ENCODE results near the gene NLRP12.
"Not testable (repeated sequence)": the region's sequence is repeated elsewhere in the genome, so short reads cannot be mapped to it uniquely, and the experiment has no call there.

The NLRP12 gene, protein sequence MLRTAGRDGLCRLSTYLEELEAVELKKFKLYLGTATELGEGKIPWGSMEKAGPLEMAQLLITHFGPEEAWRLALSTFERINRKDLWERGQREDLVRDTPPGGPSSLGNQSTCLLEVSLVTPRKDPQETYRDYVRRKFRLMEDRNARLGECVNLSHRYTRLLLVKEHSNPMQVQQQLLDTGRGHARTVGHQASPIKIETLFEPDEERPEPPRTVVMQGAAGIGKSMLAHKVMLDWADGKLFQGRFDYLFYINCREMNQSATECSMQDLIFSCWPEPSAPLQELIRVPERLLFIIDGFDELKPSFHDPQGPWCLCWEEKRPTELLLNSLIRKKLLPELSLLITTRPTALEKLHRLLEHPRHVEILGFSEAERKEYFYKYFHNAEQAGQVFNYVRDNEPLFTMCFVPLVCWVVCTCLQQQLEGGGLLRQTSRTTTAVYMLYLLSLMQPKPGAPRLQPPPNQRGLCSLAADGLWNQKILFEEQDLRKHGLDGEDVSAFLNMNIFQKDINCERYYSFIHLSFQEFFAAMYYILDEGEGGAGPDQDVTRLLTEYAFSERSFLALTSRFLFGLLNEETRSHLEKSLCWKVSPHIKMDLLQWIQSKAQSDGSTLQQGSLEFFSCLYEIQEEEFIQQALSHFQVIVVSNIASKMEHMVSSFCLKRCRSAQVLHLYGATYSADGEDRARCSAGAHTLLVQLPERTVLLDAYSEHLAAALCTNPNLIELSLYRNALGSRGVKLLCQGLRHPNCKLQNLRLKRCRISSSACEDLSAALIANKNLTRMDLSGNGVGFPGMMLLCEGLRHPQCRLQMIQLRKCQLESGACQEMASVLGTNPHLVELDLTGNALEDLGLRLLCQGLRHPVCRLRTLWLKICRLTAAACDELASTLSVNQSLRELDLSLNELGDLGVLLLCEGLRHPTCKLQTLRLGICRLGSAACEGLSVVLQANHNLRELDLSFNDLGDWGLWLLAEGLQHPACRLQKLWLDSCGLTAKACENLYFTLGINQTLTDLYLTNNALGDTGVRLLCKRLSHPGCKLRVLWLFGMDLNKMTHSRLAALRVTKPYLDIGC

DNA sequence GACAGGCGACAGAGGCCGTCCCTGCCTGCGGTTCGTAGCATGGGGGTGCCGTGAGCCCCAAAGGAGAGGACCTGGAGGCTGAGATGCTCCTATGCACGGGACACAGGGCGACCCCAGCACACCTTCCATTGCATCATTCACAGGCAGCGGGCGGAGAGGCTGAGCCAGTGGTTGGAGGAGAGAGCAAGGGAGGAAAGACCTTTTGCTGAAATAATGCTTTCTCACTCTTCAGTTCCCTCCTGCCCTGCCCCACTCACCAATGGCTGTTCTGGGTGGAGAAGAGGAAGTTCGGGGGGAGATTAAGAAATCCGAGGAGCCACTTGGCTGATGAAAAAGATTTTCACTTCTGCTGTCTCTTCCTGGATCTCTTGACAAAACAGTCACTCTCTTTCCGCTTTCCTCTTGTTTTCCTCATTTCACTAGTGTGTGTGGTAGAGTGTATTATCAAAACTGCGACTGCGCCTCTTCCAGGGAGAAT is at the start of gene NLRP12:
NLRP12 (minus strand) TSS at position 181 of the 478 bp plus-strand sequence; CDS start at position 41, 140 bp downstream.
- DNase-seq = no peak

DNA sequence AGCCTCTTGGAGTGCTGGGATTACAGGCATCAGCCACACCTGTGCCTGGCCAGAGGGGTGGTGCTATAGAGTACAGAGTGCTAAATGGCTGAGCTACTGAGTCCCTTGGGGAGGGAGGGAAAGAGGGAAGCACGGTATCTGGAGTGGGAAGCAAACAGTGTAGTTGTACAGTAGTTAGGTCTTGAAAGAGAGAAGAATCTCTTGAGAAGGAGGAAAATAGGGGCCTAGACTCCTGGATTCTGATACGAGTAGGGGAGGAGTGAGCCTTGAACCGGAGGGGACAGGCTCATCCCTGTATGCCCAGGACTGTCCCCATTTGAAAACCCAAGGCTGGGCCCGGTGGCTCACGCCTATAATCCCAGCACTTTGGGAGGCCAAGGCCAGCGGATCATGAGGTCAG is 48.6 kb upstream of the NLRP12 start:
- no peak for DNase-seq

DNA sequence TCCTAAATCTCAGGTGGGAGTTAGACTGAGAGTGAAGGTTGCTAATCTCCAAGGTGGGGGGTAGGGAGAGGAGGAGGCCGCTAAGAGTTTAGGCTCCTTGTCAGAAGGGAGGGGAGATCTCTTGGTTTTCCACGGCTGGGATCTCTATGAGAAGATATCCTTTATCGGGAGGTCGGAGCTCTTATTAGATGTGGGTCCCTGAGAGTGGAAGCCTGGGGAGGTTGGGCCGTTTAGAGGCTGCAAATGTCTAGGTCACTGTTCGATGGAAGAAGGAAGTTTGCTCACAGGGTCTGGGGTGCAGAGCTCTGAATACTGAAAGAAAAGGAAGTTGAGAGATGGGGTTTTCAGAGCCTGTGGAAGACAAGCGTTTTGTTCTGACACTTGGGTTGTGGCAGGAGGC is 47.3 kb upstream of the NLRP12 start:
- DNase-seq = no peak

DNA sequence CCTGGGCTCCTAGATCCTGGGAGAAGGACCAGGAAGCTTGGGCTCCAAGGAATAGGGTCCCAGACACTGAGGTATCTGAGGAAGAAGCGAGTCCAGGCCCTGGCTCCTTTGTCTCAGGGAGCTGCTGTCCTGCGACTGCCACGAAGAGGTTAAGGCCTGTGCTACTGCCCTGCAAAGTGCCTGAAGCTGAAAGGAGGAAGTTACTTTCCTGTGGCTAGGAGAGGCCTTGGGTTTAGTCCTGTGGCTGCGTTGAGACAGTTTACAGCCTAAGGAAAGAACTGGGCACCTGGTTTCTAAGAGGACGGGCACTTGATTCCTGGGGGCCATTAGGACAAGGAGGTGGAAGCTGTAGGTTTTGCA is 46.4 kb upstream of the NLRP12 start:
- no peak for DNase-seq

DNA sequence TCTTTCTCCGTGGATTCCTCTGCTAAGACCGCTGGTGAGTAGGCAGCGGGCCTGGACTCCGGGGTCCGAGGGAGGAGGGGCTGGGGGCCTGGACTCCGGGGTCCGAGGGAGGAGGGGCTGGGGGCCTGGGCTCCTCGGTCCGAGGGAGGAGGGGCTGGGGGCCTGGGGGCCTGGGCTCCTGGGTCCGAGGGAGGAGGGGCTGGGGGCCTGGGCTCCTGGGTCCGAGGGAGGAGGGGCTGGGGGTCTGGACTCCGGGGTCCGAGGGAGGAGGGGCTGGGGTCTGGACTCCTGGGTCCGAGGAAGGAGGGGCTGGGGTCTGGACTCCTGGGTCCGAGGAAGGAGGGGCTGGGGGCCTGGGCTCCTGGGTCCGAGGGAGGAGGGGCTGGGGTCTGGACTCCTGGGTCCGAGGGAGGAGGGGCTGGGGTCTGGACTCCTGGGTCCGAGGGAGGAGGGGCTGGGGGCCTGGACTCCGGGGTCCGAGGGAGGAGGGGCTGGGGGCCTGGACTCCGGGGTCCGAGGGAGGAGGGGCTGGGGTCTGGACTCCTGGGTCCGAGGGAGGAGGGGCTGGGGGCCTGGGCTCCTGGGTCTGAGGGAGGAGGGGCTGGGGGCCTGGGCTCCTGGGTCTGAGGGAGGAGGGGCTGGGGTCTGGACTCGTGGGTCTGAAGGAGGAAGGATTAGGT is 45.8 kb upstream of the NLRP12 start:
- not testable (repeated sequence) for DNase-seq

DNA sequence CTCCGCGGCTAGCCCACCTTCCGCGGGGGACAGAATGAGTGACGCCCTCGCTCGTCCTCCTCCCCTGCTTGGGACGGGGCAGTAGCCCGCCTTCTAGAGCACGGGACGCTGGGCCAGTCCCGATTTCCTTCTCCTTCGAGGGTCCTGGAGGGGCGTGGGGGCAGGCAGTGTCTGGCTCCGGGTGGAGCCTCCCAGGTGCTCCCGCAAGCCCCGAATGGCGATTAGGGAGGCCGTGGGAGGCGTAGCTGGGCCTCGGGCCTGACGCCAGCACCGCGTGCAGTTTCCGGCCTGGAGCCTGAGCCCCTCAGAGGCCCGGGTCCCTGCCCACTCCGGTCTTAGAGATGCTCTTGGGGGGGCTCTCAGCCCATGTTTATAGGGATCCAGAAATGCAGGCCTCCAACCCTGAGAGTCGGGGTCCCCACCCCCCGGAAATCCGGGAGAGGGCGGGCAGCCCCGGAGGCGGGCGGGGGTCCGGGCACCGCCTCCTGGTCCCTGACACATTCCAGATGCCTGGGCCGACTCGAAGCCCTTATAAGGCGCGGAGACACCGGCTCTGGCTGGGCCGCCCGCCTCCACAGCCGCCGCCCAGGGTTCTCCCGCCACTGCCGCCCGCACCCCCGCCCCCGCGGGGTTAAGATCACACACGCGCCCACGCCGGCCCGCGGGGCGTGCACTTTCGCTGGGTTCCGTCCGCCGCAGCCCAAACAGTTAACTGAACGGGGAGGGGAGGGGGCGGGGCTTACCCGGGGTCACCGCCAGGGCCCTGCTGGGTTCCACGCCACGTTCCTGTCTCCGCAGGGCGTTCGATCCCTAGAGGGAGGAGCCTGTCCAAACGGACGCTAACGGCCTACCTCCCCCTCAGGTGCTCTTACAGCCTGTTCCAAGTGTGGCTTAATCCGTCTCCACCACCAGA is 45.0 kb upstream of the NLRP12 start:
- DNase-seq = no peak

DNA sequence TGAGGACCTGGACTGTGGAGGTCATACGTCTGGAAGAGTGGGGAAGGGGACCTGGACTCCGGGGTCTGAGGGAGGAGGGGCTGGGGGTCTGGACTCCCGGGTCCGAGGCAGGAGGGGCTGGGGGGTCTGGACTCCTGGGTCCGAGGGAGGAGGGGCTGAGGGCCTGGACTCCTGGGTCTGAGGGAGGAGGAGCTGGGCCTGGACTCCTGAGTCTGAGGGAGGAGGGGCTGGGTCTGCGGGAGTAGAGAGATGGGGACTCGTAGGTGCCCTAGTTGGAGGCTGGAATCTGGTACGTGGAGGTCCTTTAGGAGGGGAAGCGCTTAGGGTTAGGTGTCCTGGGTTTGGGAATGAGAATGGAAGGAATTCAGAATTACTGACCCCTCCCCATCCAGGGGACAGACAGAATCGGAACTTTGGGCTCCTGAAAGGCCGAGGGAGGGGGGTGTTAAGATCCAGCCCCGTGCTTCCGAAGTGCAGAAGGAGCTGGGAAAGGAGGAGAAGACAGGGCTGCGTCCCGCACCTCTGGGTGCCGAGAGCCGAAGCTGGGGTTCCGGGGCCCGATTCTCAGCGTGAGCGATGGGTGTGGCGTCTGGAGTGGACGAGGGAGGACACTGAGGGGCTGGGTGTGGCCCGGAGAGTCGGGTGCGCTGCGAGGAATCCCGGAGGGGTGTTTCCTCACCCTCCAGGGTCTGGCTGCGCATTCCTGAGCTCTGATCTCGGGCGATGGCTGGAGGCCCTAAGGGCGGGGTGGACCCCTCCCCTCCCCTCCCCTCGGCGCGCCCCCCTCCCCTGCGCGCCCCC is 44.2 kb upstream of the NLRP12 start:
- no peak for DNase-seq

DNA sequence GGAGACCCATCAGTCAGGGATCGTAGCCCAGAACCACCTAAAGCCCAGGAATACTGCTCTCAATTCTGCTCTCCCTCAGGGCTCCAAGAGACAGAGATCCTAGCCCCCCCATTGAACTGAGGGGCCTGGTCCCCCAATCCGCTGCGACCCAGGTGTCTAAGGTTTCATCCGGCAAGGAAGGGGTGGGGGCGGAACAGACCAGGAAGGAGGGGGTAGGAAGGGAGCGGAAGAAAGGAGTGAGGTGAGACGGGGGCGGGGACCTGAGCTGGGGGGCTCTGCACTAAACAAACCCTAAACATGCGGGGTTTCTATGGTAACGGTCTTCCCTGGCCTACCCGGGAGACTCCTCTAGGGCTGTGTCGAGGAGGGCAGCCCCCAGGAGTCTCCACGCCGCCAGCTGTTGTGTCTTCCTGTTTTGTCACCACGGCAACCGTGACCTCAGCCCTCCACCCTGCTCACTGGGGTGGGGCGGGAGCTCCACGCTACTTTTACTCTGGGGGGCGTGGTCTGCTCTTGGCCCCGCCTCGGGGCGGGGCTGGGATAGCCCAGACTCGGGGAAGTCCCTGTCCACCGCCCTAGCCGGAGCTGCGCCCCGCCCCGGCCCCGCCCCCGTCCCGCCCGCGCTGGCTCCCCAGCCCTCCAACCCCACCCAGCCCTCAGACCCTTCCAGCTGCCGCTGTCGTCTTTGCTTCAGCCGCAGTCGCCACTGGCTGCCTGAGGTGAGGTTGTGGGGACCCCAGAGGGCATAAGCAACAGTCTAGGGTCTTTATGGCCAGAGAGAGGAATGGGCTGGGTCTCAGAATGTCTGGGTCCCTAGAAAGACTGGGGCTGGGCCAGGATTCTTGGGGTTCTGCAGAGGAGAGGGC is 43.3 kb upstream of the NLRP12 start, which contains the start of gene MYADM:
MYADM (plus strand) TSS at position 659 of the 866 bp plus-strand sequence. CDS start 5,647 bp downstream, outside the sequence.
- no peak for DNase-seq

DNA sequence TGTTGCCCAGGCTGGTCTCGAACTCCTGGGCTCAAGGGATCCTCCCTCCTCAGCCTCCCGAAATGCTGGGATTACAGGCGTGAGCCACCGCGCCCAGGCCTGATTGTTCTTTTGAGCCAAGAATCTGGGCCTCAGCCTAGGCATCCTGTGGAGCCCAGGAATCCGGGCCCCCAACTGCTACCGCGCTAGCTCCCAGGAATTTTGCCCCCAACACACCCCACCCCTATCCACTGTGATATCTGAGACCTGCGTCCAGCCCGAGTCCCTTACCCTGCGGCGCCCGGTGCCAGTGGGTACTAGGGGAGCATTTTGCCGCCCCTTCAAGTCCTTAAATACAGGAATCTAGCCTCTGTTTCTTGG is 42.7 kb upstream of the NLRP12 start:
- DNase-seq = no peak

DNA sequence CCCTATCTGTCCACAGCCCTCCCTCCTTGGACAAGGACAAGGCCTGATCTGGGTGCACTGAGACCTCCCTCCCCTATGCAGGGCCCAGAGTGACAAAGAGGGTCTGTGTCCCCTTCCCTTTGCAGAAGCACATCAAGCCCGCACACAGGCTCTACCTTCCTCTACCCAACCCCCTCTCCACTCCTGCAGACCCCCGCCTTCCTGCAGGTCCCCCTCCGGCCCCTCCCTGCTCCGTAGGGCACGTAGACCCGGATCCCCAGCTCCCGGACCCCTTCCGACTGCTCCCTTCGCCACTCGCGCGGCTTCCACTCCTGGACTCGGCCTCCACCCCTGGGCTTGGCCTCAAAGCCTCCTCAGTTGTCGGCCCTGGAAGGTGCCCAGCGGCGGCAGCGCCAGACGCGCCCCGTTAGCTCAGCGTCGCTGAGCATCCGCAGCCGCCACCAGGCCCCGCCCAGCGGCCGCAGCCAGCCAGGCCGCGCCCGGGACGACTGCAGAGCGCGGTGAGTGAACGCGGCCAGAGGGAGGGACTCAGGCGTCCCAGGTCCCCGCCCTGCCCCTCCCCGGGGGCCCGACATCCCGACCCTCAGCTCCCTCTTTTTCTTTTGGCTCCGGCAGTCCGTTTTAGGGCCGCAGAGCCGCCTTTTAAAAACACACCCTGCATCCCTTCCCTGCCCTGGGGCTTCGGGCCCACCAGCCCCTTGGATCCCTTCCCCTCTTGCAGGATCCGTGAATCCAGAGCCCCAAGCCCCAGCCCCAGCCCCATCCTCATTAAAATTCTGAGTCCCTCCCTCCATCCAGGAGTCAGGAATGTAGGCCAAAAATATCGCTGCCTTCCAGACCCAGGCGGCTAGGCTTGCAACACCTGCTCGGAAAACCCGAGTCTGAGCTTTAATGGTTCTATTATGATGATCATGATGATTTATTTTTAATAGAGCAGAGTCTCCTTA is 42.1 kb upstream of the NLRP12 start:
- no peak for DNase-seq

DNA sequence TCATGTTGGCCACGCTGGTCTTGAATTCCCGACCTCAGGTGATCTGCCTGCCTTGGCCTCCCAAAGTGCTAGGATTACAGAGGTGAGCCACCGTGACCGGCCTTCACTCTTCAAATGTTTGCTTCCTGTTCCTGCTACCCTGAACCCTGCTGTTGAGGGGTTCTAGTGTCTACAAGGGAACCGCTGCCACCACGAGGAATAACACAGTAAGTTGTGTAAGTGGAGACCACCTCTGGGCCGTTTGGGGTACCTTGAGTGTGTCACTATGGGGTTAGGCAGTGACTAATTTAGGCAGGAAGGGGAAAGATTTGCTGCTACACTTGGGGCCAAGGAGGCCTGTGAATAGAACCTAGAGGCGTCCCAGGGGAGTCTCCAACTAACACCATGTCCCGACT is 41.4 kb upstream of the NLRP12 start:
- no peak for DNase-seq

DNA sequence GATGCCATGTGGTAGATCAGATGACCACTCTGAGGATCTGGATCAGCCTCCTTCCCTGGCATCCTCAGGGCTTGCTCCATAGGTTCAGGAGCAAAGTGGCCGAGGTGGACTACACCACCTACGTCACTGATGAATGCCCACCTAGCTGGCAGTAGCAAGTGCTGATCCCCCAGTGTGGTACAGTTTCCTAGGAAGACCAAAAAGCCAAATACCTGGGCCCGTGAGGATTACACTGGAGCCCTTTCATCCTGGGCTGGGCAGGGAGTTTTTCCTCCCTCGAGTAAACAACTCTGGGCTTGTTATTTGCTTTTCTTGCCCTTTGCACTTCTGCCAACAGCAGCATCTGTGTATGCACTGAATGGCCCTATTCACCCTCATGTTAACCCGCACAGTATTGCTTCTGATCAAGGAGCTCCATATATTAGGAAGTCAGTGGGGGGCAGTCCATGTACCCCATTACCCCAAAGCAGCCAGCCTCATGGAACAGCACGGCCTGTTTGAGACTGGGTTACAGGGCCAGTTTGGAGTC is 40.3 kb upstream of the NLRP12 start:
- DNase-seq = no peak

DNA sequence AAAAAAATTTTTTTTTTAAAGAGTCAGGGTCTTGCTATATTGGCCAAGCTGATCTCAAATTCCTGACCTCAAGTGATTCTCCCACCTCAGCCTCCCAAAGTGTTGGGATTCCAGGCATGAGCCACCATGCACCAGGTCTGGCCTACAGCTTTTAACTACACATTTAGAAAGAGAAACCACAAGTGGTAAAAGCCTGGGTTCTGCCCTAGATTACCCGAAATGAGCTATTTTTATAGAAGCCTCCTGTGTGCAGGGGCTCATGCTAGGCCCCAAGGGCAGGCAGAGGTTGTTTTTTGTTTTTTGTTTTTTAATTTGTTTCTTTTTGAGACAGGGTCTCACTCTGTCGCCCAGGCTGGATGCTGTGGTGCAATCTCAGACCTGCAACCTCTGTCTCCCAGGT is 29.6 kb upstream of the NLRP12 start:
- DNase-seq = no peak

DNA sequence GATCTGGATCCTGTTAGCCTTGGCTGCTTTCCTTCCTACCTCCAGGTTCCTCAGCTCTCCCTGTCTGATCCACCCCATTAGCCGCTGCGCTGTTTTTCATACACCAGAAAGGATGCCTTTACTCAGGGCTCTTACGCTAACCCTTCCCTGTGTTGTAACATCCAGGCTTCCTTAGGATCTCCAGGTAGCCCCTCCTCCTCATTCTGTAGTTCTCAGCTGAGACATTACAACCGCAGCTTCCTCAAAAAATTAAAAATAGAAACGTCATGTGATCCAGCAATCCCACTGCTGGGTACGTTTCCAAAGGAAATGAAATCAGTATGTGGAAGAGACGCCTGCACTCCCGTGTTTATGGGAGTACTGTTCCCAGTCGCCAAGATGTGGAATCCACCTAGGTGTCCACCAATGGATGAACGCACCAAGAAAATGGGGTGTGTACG is 25.1 kb upstream of the NLRP12 start:
- no peak for DNase-seq

DNA sequence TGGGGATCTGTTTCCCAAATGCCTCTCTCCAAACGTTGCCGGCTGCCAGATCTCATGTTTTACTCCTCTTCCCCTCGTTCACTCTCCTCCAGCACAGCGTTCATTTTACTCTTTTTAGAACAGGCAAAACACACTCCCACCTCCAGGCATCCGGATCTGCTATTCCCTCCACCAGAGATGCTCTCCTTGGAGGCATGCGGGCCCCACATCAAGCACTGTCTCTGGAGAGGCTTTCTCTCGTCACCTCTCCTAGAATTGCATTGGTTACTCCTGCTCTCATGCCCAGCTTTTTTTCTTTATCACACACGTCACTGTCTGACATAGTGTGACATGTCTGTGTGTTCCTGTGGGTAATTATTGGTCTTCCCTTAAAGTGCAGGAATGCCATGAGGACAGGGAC is 23.4 kb upstream of the NLRP12 start:
- DNase-seq = no peak

DNA sequence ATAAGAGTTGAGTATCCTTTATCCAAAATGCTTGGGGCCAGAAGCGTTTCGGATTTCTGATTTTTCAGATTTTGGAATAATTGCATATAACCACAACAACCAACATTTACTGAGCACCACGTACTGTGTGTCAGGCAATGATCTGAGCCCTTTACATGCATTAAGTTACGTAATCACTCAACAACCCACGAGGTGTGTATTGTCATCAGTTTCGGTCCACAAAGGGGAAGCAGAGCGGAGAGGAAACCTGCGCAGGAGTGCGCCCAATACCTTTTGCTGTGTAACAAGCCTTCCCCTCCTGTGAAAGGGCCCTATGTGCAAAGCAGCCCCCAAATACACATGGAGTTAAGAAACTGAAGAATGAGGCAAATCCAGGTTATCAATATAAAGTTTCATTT is 20.7 kb upstream of the NLRP12 start:
- no peak for DNase-seq

DNA sequence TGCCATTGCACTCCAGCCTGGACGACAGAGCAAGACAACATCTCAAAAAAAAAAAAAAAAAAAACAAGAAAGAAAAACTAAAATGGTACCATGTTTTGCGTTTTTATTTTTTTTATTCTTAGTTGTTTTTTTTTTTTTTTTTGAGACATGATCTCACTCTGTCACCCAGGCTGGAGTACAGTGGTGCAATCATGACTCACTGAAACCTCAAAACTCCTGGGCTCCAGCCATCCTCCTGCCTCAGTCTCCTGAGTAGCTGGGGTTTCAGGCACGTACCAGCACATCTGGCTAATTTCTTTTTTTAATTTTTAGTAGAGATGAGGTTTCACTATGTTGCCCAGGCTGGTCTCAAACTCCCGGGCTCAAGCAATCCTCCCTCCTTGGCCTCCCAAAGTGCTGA is 16.8 kb upstream of the NLRP12 start:
- DNase-seq = not testable (repeated sequence)

DNA sequence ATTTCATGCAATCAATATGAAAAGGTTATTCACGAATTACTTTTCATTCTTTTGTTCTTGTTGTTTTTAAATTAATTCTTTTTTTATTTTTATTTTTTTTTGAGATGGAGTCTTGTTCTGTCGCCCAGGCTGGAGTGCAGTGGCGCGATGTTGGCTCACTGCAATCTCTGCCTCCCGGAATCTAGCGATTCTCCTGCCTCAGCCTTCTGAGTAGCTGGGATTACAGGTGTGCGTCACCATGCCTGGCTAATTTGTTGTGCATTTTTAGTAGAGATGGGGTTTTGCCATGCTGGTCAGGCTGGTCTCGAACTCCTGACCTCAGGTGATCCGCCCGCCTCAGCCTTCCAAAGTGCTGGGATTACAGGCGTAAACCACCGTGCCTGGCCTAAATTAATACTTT is 16.1 kb upstream of the NLRP12 start:
- not testable (repeated sequence) for DNase-seq

Measured in NCI-H510A (cell line).